IMR-90 (cell line): ENCODE measurements around the gene SLC25A46. TPM values are rescaled to one million over a fixed set of nuclear protein-coding genes. Genes with fewer than 3 reads are reported as not detected.

ENCODE experiments used
- ATAC-seq: fragments of 200-7000 bp; cut with Tn5 transposase; 2 replicates; pipeline ENCODE4 v1.9.1; 2020; ENCODE audit warnings: low read depth, mild to moderate bottlenecking, moderate library complexity
- BruUV-seq: library from RNA; stranded (reverse); fragments of 400-500 nt; replicated peaks from 2 replicates; lab custom pipeline; 2021; lab: Mats Ljungman, UMichigan
- CTCF ChIA-PET: fragments of 300-600 bp; formaldehyde crosslinking; extraction: SDS; loops from one replicate; lab custom pipeline; 2021; ENCODE audit warnings: antibody characterized with exemption; lab: Yijun Ruan, JAX
- POLR2A ChIA-PET: fragments of 300-600 bp; sonication (Branson Sonifier 250); formaldehyde crosslinking; loops from one replicate; lab custom pipeline; 2022; ENCODE audit warnings: antibody characterized with exemption; ENCODE audit not compliant: unreplicated experiment; lab: Charles Lee
- DNase-seq: peaks from one replicate; pipeline ENCODE4 v3.0.0; 2013
- H2AFZ ChIP-seq: replicated peaks from 2 replicates; pipeline ENCODE3; 2013; ENCODE audit warnings: low read length, mild to moderate bottlenecking; ENCODE audit not compliant: poor library complexity
- H2AK5ac ChIP-seq: 2 replicates; pipeline ENCODE4 v1.6.1; 2013; ENCODE audit warnings: low read depth, low read length, inconsistent platforms
- H2AK9ac ChIP-seq: replicated peaks from 2 replicates; pipeline ENCODE3; 2013; ENCODE audit warnings: mild to moderate bottlenecking, low read depth, low read length, moderate library complexity; ENCODE audit not compliant: poor library complexity
- H2BK120ac ChIP-seq: 2 replicates; pipeline ENCODE4 v1.6.1; 2013; ENCODE audit warnings: low read depth, low read length, inconsistent platforms
- H2BK15ac ChIP-seq: 3 replicates; pipeline ENCODE4 v1.6.1; 2013; ENCODE audit warnings: low read depth, low read length, inconsistent platforms
- H2BK20ac ChIP-seq: 2 replicates; pipeline ENCODE4 v1.6.1; 2013; ENCODE audit warnings: low read depth, mild to moderate bottlenecking, inconsistent platforms, low read length, moderate library complexity
- H2BK5ac ChIP-seq: 2 replicates; pipeline ENCODE4 v1.6.1; 2013; ENCODE audit warnings: mild to moderate bottlenecking, low read depth, low read length, inconsistent platforms; ENCODE audit not compliant: poor library complexity, severe bottlenecking
- H3K14ac ChIP-seq: replicated peaks from 2 replicates; pipeline ENCODE4 v1.6.1; 2013; ENCODE audit warnings: low read depth, low read length, inconsistent platforms
- H3K18ac ChIP-seq: 2 replicates; pipeline ENCODE4 v1.6.1; 2013; ENCODE audit warnings: low read depth, low read length, control low read depth
- H3K23ac ChIP-seq: 2 replicates; pipeline ENCODE4 v1.6.1; 2013; ENCODE audit warnings: low read depth, low read length, inconsistent platforms
- H3K27ac ChIP-seq: 2 replicates; pipeline ENCODE4 v1.5.1; 2013; ENCODE audit warnings: mild to moderate bottlenecking, control low read depth, low read length; ENCODE audit not compliant: insufficient read depth
- H3K27me3 ChIP-seq: 2 replicates; pipeline ENCODE4 v1.6.1; 2013; ENCODE audit warnings: low read length; ENCODE audit not compliant: control insufficient read depth, insufficient read depth
- H3K36me3 ChIP-seq: 2 replicates; pipeline ENCODE4 v1.6.1; 2013; ENCODE audit warnings: low read length, mixed read lengths; ENCODE audit not compliant: control insufficient read depth, insufficient read depth
- H3K4ac ChIP-seq: 2 replicates; pipeline ENCODE4 v1.6.1; 2013; ENCODE audit warnings: low read depth, low read length, inconsistent platforms
- H3K4me1 ChIP-seq: 2 replicates; pipeline ENCODE4 v1.6.1; 2013; ENCODE audit warnings: low read length, mixed read lengths; ENCODE audit not compliant: control insufficient read depth, insufficient read depth
- H3K4me2 ChIP-seq: 2 replicates; pipeline ENCODE4 v1.6.1; 2013; ENCODE audit warnings: low read depth, mild to moderate bottlenecking, control low read depth, low read length, moderate library complexity
- H3K4me3 ChIP-seq: 2 replicates; pipeline ENCODE4 v1.5.1; 2013; ENCODE audit warnings: low read depth, mild to moderate bottlenecking, control low read depth, low read length, moderate library complexity; ENCODE audit not compliant: insufficient read depth
- H3K56ac ChIP-seq: 2 replicates; pipeline ENCODE4 v1.6.1; 2013; ENCODE audit warnings: low read length, inconsistent platforms; ENCODE audit not compliant: insufficient read depth; ENCODE audit errors: extremely low read depth
- H3K79me1 ChIP-seq, 2 experiments: 2 replicates each; pipeline ENCODE4 v1.6.1; 2013; ENCODE audit warnings: low read length in 2 of 2, inconsistent platforms in 1 of 2, low read depth in 1 of 2
- H3K9ac ChIP-seq: 2 replicates; pipeline ENCODE4 v1.6.1; 2013; ENCODE audit warnings: low read depth, low read length, control low read depth
- H3K9me1 ChIP-seq: 2 replicates; pipeline ENCODE4 v1.6.1; 2013; ENCODE audit warnings: low read length, inconsistent platforms; ENCODE audit not compliant: insufficient read depth
- H3K9me3 ChIP-seq: 2 replicates; pipeline ENCODE4 v1.6.1; 2013; ENCODE audit warnings: low read length; ENCODE audit not compliant: control insufficient read depth, insufficient read depth
- H4K20me1 ChIP-seq: 2 replicates; pipeline ENCODE4 v1.6.1; 2013; ENCODE audit warnings: low read length, inconsistent platforms; ENCODE audit not compliant: insufficient read depth
- H4K5ac ChIP-seq: 2 replicates; pipeline ENCODE4 v1.6.1; 2013; ENCODE audit warnings: mild to moderate bottlenecking, low read depth, low read length, control low read depth
- H4K8ac ChIP-seq, 2 experiments: 2 replicates each; pipeline ENCODE4 v1.6.1; 2013; ENCODE audit warnings: low read depth in 2 of 2, low read length in 2 of 2, control low read depth in 1 of 2, inconsistent platforms in 1 of 2
- H4K91ac ChIP-seq: 2 replicates; pipeline ENCODE4 v1.6.1; 2013; ENCODE audit warnings: low read depth, low read length, inconsistent platforms; ENCODE audit not compliant: insufficient read depth
- BHLHE40 ChIP-seq: fragments of 150-350 bp; IDR thresholded peaks from 2 replicates; pipeline ENCODE4 v1.6.1; 2016; ENCODE audit warnings: mild to moderate bottlenecking, low read depth, low read length
- CEBPB ChIP-seq: IDR thresholded peaks from 2 replicates; pipeline ENCODE4 v1.6.1; 2012; ENCODE audit warnings: low read depth, low read length, improper control_type of control experiment
- MAFK ChIP-seq: IDR thresholded peaks from 2 replicates; pipeline ENCODE4 v1.6.1; 2012; ENCODE audit warnings: low read depth, low read length, improper control_type of control experiment
- MXI1 ChIP-seq: IDR thresholded peaks from 2 replicates; pipeline ENCODE4 v1.6.1; 2012; ENCODE audit warnings: low read depth, mild to moderate bottlenecking, low read length, moderate library complexity, borderline replicate concordance
- NFE2L2 ChIP-seq: fragments of 150-350 bp; IDR thresholded peaks from 2 replicates; pipeline ENCODE4 v1.6.1; 2016; ENCODE audit warnings: low read depth, mild to moderate bottlenecking, low read length
- POLR2A ChIP-seq: IDR thresholded peaks from 2 replicates; pipeline ENCODE4 v1.6.1; 2012; ENCODE audit warnings: mild to moderate bottlenecking, low read depth, low read length
- RAD21 ChIP-seq: IDR thresholded peaks from 2 replicates; pipeline ENCODE4 v1.6.1; 2012; ENCODE audit warnings: low read length, improper control_type of control experiment
- RFX5 ChIP-seq: IDR thresholded peaks from 2 replicates; pipeline ENCODE4 v1.8.0; 2012; ENCODE audit warnings: low read depth, mild to moderate bottlenecking, low read length, moderate library complexity
- SMC3 ChIP-seq: fragments of 150-350 bp; IDR thresholded peaks from 2 replicates; pipeline ENCODE4 v1.6.1; 2016; ENCODE audit warnings: low read depth, mild to moderate bottlenecking, antibody characterized with exemption, low read length, moderate library complexity
- WGBS, 2 experiments: methylation state at CpG; one replicate each; pipeline versions ENCODE4 v1.1.5 to v1.1.7; 2013; ENCODE audit warnings: missing lambda C conversion rate in 2 of 2; ENCODE audit not compliant: insufficient read length in 1 of 2; ENCODE audit errors: extremely low coverage in 2 of 2; 5-methylcytosine and 5-hydroxymethylcytosine counted together
- dilution Hi-C: fragments of 300-500 bp; cut with HindIII; formaldehyde crosslinking; loops from one replicate; pipeline ENCODE4 v1.14.3; 2018; ENCODE audit warnings: low sequenced_read_pairs; ENCODE audit not compliant: unreplicated experiment
- in situ Hi-C: fragments of 300-500 bp; cut with MboI; formaldehyde crosslinking; loops from 3 replicates; pipeline ENCODE4 v1.14.3; 2019; ENCODE audit warnings: low sequenced_read_pairs, inconsistent platforms, mixed read lengths
- intact Hi-C: fragments of 100-400 bp; cut with micrococcal nuclease; formaldehyde crosslinking; loops from 2 replicates; pipeline ENCODE4 v1.10.0; 2022
- polyA plus RNA-seq, 3 experiments: library from polyadenylated mRNA; depleted of rRNA; stranded (reverse); fragments of >200 nt; gene quantifications; 2 replicates each; pipeline ENCODE4 v1.2.3, GENCODE V29; 2012; ENCODE audit warnings: low replicate concordance in 1 of 3
- total RNA-seq: library from RNA; depleted of rRNA; stranded (reverse); fragments of >200 nt; gene quantifications from 2 replicates; pipeline ENCODE4 v1.2.3, GENCODE V29; 2012
- TF ChIP-seq, protein P1 (sequence below): conservative IDR thresholded peaks from 2 replicates; pipeline ENCODE4 v1.5.1; 2012; ENCODE audit warnings: mild to moderate bottlenecking, low read depth, low read length, improper control_type of control experiment
- TF ChIP-seq, protein P2 (sequence below): fragments of 150-350 bp; IDR thresholded peaks from 2 replicates; pipeline ENCODE4 v1.6.1; 2017; ENCODE audit warnings: mild to moderate bottlenecking, antibody characterized with exemption, low read length, low read depth

The SLC25A46 gene
- total and polyA plus RNA-seq, 2 of the 4 experiments (the other 2 are of a cell fraction): 25.1 to 67.9 TPM

DNA sequence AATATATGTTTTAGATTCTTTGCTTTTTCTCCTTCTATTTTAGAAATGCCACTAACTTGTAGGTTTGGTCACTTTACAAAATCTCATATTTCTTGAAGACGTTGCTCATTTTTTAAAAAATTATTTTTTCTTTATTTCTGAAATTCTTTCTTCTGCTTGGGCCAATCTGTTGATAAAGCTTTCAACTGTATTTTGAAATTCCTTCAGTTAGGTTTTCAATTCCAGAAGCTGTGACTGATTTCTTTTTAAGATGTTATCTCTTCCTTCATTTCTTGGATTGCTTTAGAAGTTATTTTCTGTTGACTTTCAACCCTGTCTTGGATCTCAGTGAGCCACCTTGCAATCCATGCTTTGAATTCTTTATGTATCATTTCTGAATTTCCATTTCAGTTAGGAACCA is 64.2 kb downstream of the SLC25A46 start:
- Histone ChIP-seq H3K9ac (no peak overlapping the region), H4K8ac (no peak overlapping the region), H2BK20ac (no peak overlapping the region), H3K9me3 (peaks cover 6% of the 10 kb centered on the region), H3K23ac (no peak overlapping the region), H3K9me1 (no peaks in the 10 kb centered on the region), H4K91ac (no peak overlapping the region), H2BK120ac (no peak overlapping the region), H3K79me1 (no peaks in the 10 kb centered on the region), H3K4ac (no peak overlapping the region), H4K5ac (no peak overlapping the region), H3K4me2 (no peak overlapping the region), H3K4me3 (no peak overlapping the region), H3K18ac (no peak overlapping the region), H3K36me3 (no peaks in the 10 kb centered on the region), H3K14ac (no peak overlapping the region), H2BK15ac (no peak overlapping the region), H2BK5ac (no peak overlapping the region), H2AK5ac (no peak overlapping the region), H4K20me1 (no peaks in the 10 kb centered on the region), H2AK9ac (no peak overlapping the region), H3K27me3 (no peaks in the 10 kb centered on the region), H3K56ac (no peak overlapping the region), H2AFZ (no peak overlapping the region), H3K27ac (no peak overlapping the region), H3K4me1 (no peaks in the 10 kb centered on the region)
- ATAC-seq (no peak), DNase-seq (no peak)
- ChIA-PET POLR2A (no interaction called here), CTCF (no interaction called here)
- no TSS peak for BruUV-seq
- WGBS, 2 experiments: no CpG with 5 or more reads among the region's 1 CpG
- in situ Hi-C loops (no loop called here), intact Hi-C loops (no loop called here), dilution Hi-C loops (no loop called here)
- TF ChIP-seq RFX5: no peak
- no peak for TF ChIP-seq CEBPB
- TF ChIP-seq NFE2L2: no peak
- no peak for TF ChIP-seq POLR2A
- no peak for TF ChIP-seq SMC3
- no peak for TF ChIP-seq MAFK
- no peak for TF ChIP-seq RAD21
- TF ChIP-seq BHLHE40: no peak
- TF ChIP-seq, protein P1, sequence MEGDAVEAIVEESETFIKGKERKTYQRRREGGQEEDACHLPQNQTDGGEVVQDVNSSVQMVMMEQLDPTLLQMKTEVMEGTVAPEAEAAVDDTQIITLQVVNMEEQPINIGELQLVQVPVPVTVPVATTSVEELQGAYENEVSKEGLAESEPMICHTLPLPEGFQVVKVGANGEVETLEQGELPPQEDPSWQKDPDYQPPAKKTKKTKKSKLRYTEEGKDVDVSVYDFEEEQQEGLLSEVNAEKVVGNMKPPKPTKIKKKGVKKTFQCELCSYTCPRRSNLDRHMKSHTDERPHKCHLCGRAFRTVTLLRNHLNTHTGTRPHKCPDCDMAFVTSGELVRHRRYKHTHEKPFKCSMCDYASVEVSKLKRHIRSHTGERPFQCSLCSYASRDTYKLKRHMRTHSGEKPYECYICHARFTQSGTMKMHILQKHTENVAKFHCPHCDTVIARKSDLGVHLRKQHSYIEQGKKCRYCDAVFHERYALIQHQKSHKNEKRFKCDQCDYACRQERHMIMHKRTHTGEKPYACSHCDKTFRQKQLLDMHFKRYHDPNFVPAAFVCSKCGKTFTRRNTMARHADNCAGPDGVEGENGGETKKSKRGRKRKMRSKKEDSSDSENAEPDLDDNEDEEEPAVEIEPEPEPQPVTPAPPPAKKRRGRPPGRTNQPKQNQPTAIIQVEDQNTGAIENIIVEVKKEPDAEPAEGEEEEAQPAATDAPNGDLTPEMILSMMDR: no peak
- no peak for TF ChIP-seq MXI1
- TF ChIP-seq, protein P2, sequence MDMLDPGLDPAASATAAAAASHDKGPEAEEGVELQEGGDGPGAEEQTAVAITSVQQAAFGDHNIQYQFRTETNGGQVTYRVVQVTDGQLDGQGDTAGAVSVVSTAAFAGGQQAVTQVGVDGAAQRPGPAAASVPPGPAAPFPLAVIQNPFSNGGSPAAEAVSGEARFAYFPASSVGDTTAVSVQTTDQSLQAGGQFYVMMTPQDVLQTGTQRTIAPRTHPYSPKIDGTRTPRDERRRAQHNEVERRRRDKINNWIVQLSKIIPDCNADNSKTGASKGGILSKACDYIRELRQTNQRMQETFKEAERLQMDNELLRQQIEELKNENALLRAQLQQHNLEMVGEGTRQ: no peak
